ENCODE data around the gene MYO16. TPM values are rescaled to one million over a fixed set of nuclear protein-coding genes. Genes with fewer than 3 reads are reported as not detected.
A peak's percentile ranks its signal among the peaks of the same experiment; 100 is the strongest.

MYO16 gene
- total RNA-seq (ENCODE audit: unreplicated experiment) = 22.0 TPM
- long read RNA-seq, partial matches to known transcripts = 1 of 3 reads
- long read RNA-seq, other reads (novel, unspliced or antisense) = 2 of 3 reads

DNA sequence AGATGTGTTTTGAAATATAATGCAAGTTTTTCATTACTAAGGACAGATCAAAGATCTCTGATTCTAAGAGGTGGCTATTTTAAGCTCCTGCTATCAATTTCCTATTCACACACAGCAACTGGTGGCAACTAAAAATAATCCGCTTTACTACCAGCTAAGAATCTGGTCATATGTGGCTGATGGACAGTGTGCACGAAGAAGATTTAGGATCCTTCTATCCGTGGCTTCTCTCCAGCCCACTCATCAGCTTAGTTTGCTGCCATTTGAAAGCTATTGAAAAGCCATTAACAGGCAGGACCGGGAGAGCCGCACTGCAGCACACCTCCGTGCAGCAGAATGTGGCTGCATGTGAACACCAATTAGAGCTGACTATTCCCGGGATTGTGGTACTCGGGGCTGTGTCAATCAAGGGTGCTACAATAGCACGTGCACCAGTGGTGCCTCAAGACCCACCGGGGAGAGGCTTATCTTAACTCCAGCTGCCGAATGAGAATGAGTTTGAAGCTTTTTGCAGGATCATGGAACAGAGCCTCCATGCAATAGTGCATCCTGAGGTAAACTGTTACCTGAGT lies at the start of gene MYO16:
MYO16 (plus strand) TSS at position 431 of the 572 bp plus-strand sequence. CDS start 234 bp downstream, outside the sequence.
- Mint-ChIP-seq H3K4me3 (ENCODE audit: unreplicated experiment) (no peak within 1 kb of the TSS), H3K27me3 (ENCODE audit: unreplicated experiment) (no peaks in the 10 kb centered on the region), H3K4me1 (ENCODE audit: low read depth, unreplicated experiment) (peaks cover 2% of the 10 kb centered on the region), H3K27ac (ENCODE audit: unreplicated experiment) (no peak within 1 kb of the TSS), H3K9me3 (ENCODE audit: unreplicated experiment) (peaks cover under 1% of the 10 kb centered on the region), H3K36me3 (ENCODE audit: unreplicated experiment) (peaks cover 2% of the 10 kb centered on the region)
- DNase-seq = peak; percentile 24
- TF ChIP-seq, protein P1, sequence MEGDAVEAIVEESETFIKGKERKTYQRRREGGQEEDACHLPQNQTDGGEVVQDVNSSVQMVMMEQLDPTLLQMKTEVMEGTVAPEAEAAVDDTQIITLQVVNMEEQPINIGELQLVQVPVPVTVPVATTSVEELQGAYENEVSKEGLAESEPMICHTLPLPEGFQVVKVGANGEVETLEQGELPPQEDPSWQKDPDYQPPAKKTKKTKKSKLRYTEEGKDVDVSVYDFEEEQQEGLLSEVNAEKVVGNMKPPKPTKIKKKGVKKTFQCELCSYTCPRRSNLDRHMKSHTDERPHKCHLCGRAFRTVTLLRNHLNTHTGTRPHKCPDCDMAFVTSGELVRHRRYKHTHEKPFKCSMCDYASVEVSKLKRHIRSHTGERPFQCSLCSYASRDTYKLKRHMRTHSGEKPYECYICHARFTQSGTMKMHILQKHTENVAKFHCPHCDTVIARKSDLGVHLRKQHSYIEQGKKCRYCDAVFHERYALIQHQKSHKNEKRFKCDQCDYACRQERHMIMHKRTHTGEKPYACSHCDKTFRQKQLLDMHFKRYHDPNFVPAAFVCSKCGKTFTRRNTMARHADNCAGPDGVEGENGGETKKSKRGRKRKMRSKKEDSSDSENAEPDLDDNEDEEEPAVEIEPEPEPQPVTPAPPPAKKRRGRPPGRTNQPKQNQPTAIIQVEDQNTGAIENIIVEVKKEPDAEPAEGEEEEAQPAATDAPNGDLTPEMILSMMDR (IDR thresholded peaks at IDR 0.05; ENCODE audit: partially characterized antibody, unreplicated experiment) = no peak

DNA sequence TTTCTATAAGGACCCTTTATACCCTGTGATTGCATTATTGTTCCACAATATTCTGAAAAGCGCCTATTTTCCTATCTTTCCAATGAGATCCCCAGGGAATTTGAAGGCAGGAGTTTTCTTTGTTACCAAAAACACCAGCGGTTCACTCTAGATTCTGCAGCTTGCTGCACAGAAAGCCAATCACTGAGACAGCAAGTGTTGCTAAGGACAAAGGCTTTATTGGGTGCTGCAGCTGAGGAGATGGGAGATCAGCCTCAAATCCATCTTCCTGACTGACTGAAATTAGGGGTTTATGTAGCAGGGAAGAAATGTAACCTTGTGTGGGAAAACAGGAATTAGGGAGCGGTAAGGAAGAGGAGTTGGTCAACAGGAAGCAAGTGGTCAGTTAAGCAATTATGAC lies 42.6 kb upstream of the MYO16 start:
- H3K27ac Mint-ChIP-seq (ENCODE audit: unreplicated experiment) = no peak overlapping the region
- peaks cover 6% of the 10 kb centered on the region for H3K36me3 Mint-ChIP-seq (ENCODE audit: unreplicated experiment)
- H3K4me3 Mint-ChIP-seq (ENCODE audit: unreplicated experiment) = no peak overlapping the region
- no peaks in the 10 kb centered on the region for H3K4me1 Mint-ChIP-seq (ENCODE audit: low read depth, unreplicated experiment)
- DNase-seq = no peak
- H3K27me3 Mint-ChIP-seq (ENCODE audit: unreplicated experiment) = peaks cover 2% of the 10 kb centered on the region
- peaks cover 1% of the 10 kb centered on the region for H3K9me3 Mint-ChIP-seq (ENCODE audit: unreplicated experiment)
- TF ChIP-seq, protein P1 (IDR thresholded peaks at IDR 0.05; ENCODE audit: partially characterized antibody, unreplicated experiment) = no peak

DNA sequence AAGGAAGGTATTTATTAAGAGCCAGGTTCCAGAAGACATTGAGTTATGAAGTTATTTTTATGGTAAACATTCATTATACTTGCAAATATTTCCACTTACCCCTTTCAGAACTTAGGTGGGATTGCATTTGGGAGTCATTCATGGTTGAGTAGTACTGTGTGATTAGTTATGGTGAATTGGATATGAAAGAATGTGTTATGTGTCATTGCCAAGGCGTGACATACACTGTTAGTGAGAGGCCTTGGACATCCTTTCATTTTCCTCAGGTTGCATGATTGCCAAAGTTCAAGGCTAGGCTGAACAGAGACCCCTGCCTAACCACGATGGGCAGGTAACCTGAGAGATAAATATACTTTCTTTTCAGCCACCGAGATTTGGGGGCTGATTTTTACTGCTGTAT lies 40.9 kb upstream of the MYO16 start:
- TF ChIP-seq, protein P1 (IDR thresholded peaks at IDR 0.05; ENCODE audit: partially characterized antibody, unreplicated experiment) = no peak
- H3K27ac Mint-ChIP-seq (ENCODE audit: unreplicated experiment) = no peak overlapping the region
- no peak overlapping the region for H3K4me3 Mint-ChIP-seq (ENCODE audit: unreplicated experiment)
- DNase-seq = no peak
- no peaks in the 10 kb centered on the region for H3K4me1 Mint-ChIP-seq (ENCODE audit: low read depth, unreplicated experiment)
- H3K9me3 Mint-ChIP-seq (ENCODE audit: unreplicated experiment) = peaks cover 1% of the 10 kb centered on the region
- peaks cover 2% of the 10 kb centered on the region for H3K27me3 Mint-ChIP-seq (ENCODE audit: unreplicated experiment)
- H3K36me3 Mint-ChIP-seq (ENCODE audit: unreplicated experiment) = peaks cover 6% of the 10 kb centered on the region

DNA sequence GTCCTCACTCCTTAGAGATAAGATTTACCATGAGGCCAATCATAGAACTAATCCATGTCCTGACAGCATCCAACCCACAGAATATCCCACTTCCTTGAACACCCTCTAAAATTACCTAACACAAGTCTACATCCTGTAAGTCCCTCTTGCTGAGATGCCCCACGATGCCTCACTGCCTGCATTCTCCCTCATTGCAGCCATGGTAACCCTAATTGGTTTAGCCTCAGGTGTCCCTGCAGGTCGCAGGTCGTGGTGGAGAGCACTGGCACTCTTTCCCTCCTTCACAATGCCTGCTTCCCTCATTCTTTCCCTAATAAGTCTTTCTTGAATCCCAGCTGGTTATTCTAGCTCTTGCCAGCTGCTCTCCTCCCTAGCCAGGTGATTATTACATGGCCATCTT lies 35.3 kb upstream of the MYO16 start:
- no peaks in the 10 kb centered on the region for H3K9me3 Mint-ChIP-seq (ENCODE audit: unreplicated experiment)
- no peaks in the 10 kb centered on the region for H3K36me3 Mint-ChIP-seq (ENCODE audit: unreplicated experiment)
- no peak for DNase-seq
- H3K4me3 Mint-ChIP-seq (ENCODE audit: unreplicated experiment) = no peak overlapping the region
- H3K27ac Mint-ChIP-seq (ENCODE audit: unreplicated experiment) = peak overlapping the region; percentile 20
- peaks cover 2% of the 10 kb centered on the region for H3K27me3 Mint-ChIP-seq (ENCODE audit: unreplicated experiment)
- H3K4me1 Mint-ChIP-seq (ENCODE audit: low read depth, unreplicated experiment) = peaks cover 14% of the 10 kb centered on the region
- TF ChIP-seq, protein P1 (IDR thresholded peaks at IDR 0.05; ENCODE audit: partially characterized antibody, unreplicated experiment) = no peak

DNA sequence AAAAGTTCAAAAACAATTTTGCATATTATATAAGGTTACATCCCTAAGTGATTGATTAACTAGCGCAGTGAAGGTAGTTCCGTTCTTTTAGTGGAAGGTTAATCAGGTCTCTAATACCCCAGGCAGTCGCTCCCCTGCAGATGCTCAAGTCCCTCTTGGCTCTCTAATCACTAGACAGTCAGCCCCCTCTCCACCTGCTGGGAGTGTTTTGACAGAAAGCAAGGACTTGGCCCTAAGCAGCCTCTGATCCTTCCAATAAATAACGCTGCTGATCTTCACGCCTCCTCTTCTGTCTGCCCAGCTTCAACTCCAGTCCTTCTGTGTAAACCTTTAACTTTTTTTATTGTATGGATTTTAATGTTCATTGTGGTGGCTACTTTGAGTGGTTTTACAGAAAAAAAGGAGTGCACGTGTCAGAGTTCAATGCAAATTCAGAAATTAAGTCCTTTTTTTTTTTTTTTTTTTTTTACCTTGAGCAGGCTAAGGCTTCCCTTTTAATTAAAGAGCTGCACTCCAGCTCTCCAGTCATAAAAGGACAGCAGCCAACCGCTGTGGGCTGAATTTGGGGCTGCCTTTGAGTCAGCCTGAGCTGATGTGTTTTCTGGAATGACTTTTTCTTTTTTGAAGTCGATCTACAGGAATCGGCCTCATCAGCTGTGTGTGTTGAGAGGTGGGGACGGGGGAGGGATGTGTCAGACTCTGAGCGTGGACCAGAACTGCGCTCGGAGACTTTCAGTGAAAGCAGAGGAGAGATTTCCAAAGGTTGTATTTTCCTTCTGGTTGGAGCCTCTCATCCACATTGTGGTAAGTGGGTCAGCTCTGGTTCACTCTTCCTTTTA lies 33.8 kb upstream of the MYO16 start:
- H3K36me3 Mint-ChIP-seq (ENCODE audit: unreplicated experiment) = no peaks in the 10 kb centered on the region
- H3K4me1 Mint-ChIP-seq (ENCODE audit: low read depth, unreplicated experiment) = peaks cover 14% of the 10 kb centered on the region
- no peak overlapping the region for H3K4me3 Mint-ChIP-seq (ENCODE audit: unreplicated experiment)
- H3K9me3 Mint-ChIP-seq (ENCODE audit: unreplicated experiment) = no peaks in the 10 kb centered on the region
- H3K27me3 Mint-ChIP-seq (ENCODE audit: unreplicated experiment) = no peaks in the 10 kb centered on the region
- no peak overlapping the region for H3K27ac Mint-ChIP-seq (ENCODE audit: unreplicated experiment)
- TF ChIP-seq, protein P1 (IDR thresholded peaks at IDR 0.05; ENCODE audit: partially characterized antibody, unreplicated experiment) = no peak
- DNase-seq = no peak
